ENCODE measurements around the gene MEGF9. TPM values are rescaled to one million over a fixed set of nuclear protein-coding genes. Genes with fewer than 3 reads are reported as not detected.

The MEGF9 gene
- total RNA-seq, 1 experiment from 2014 or later, result 12.2 TPM

DNA sequence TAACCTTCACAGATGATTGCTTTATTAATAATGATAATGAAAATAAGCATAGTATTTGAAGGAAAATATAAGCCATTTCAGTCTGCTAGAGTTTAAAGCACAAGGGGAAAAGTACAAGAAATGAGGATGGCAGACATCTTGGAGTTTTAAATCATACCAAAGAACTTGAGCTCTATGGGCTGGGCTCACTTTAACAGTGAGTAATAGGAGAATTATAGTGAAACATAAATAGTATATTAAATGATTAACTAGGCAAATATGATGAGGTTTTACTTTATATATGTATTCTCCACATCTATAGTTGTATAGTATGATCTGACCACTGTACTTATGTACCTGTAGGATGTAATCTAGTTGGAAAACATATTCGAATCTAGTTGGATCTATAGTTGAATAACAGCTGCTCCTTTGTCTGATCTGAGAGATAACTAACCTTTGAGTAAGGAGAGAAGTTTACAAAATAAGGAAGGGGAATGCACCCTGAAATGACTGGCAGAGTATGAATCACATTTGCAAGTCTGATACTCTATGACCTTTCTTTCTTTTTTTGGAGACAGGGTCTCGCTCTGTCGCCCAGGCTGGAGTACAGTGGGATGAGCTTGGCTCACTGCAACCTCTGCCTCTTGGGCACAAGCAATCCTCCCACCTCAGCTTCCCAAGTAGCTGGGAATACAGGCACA is 17.6 kb downstream of the MEGF9 start:
- CTCF ChIA-PET, result no interaction called here
- DNase-seq (ENCODE audit: low spot score), result no peak
- BruUV-seq (replicated peaks), result no TSS peak
- TF ChIP-seq EZH2 (IDR thresholded peaks at IDR 0.05; ENCODE audit: borderline replicate concordance, low read depth, low read length, poor library complexity, severe bottlenecking), result no peak
- TF ChIP-seq, protein P1, sequence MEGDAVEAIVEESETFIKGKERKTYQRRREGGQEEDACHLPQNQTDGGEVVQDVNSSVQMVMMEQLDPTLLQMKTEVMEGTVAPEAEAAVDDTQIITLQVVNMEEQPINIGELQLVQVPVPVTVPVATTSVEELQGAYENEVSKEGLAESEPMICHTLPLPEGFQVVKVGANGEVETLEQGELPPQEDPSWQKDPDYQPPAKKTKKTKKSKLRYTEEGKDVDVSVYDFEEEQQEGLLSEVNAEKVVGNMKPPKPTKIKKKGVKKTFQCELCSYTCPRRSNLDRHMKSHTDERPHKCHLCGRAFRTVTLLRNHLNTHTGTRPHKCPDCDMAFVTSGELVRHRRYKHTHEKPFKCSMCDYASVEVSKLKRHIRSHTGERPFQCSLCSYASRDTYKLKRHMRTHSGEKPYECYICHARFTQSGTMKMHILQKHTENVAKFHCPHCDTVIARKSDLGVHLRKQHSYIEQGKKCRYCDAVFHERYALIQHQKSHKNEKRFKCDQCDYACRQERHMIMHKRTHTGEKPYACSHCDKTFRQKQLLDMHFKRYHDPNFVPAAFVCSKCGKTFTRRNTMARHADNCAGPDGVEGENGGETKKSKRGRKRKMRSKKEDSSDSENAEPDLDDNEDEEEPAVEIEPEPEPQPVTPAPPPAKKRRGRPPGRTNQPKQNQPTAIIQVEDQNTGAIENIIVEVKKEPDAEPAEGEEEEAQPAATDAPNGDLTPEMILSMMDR (conservative IDR thresholded peaks at IDR 0.05; ENCODE audit: low read depth, low read length), result no peak
- POLR2A ChIA-PET (ENCODE audit: low non-redundant PET), result no interaction called here
- intact Hi-C loops (cut with micrococcal nuclease; ENCODE audit: unreplicated experiment), result no loop called here
- Histone ChIP-seq H3K27me3 (replicated peaks; ENCODE audit: insufficient read depth, low read depth, low read length, poor library complexity) (no peaks in the 10 kb centered on the region), H3K9me3 (ENCODE audit: low read depth, low read length, poor library complexity, severe bottlenecking) (no peaks in the 10 kb centered on the region), H3K27ac (ENCODE audit: low read depth, low read length, poor library complexity, severe bottlenecking) (no peak overlapping the region), H3K4me3 (ENCODE audit: low read depth, low read length, poor library complexity, severe bottlenecking) (no peak overlapping the region), H3K4me1 (ENCODE audit: insufficient read depth, low read length, poor library complexity, severe bottlenecking) (peaks cover 15% of the 10 kb centered on the region), H3K36me3 (ENCODE audit: insufficient read depth, low read length, poor library complexity, severe bottlenecking) (no peaks in the 10 kb centered on the region)

DNA sequence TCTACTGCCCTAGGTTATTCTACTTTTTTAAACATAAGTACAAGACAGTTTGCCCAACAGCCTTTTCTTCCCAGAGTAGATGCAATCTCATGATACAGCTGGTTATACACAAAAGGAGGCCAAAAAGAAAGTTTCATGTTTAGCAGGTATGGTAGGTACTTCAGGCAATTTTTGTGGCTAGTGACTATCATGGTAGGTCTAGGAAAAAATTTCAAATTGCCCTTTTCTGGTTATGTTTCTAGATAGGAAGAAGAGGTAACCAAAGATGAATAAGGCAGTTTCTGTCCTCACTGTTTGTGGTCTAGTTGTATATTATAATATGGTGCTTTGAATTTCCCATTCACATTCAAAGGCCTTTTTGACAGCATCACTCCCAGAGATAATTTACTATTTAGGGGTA is 19.7 kb downstream of the MEGF9 start:
- TF ChIP-seq EZH2 (IDR thresholded peaks at IDR 0.05; ENCODE audit: borderline replicate concordance, low read depth, low read length, poor library complexity, severe bottlenecking), result no peak
- TF ChIP-seq, protein P1 (conservative IDR thresholded peaks at IDR 0.05; ENCODE audit: low read depth, low read length), result no peak
- Histone ChIP-seq H3K27me3 (replicated peaks; ENCODE audit: insufficient read depth, low read depth, low read length, poor library complexity) (no peaks in the 10 kb centered on the region), H3K27ac (ENCODE audit: low read depth, low read length, poor library complexity, severe bottlenecking) (no peak overlapping the region), H3K9me3 (ENCODE audit: low read depth, low read length, poor library complexity, severe bottlenecking) (no peaks in the 10 kb centered on the region), H3K4me3 (ENCODE audit: low read depth, low read length, poor library complexity, severe bottlenecking) (no peak overlapping the region), H3K36me3 (ENCODE audit: insufficient read depth, low read length, poor library complexity, severe bottlenecking) (no peaks in the 10 kb centered on the region), H3K4me1 (ENCODE audit: insufficient read depth, low read length, poor library complexity, severe bottlenecking) (peaks cover 20% of the 10 kb centered on the region)
- no TSS peak for BruUV-seq (replicated peaks)
- intact Hi-C loops (cut with micrococcal nuclease; ENCODE audit: unreplicated experiment), result no loop called here
- no peak for DNase-seq (ENCODE audit: low spot score)
- ChIA-PET POLR2A (ENCODE audit: low non-redundant PET) (no interaction called here), CTCF (no interaction called here)

DNA sequence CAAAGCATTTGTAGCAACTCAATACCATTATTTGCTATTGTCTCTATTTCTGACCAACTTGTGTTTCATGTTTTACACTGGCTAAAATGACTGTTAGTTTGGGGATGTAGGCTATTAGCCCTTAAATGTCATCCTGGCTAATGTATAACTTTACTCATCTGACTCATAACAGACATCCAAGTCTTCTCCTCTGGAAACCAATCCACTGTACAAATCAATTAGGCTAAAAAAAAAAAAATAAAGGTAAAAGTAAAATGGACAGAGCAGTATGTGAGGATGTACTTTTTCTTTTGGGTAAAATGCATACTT is 20.6 kb downstream of the MEGF9 start:
- Histone ChIP-seq H3K36me3 (ENCODE audit: insufficient read depth, low read length, poor library complexity, severe bottlenecking) (no peaks in the 10 kb centered on the region), H3K27ac (ENCODE audit: low read depth, low read length, poor library complexity, severe bottlenecking) (no peak overlapping the region), H3K27me3 (replicated peaks; ENCODE audit: insufficient read depth, low read depth, low read length, poor library complexity) (no peaks in the 10 kb centered on the region), H3K4me3 (ENCODE audit: low read depth, low read length, poor library complexity, severe bottlenecking) (no peak overlapping the region), H3K4me1 (ENCODE audit: insufficient read depth, low read length, poor library complexity, severe bottlenecking) (peaks cover 22% of the 10 kb centered on the region), H3K9me3 (ENCODE audit: low read depth, low read length, poor library complexity, severe bottlenecking) (no peaks in the 10 kb centered on the region)
- BruUV-seq (replicated peaks), result no TSS peak
- TF ChIP-seq EZH2 (IDR thresholded peaks at IDR 0.05; ENCODE audit: borderline replicate concordance, low read depth, low read length, poor library complexity, severe bottlenecking), result no peak
- TF ChIP-seq, protein P1 (conservative IDR thresholded peaks at IDR 0.05; ENCODE audit: low read depth, low read length), result no peak
- CTCF ChIA-PET, result no interaction called here
- intact Hi-C loops (cut with micrococcal nuclease; ENCODE audit: unreplicated experiment), result no loop called here
- POLR2A ChIA-PET (ENCODE audit: low non-redundant PET), result interaction anchor here (0.7 kb wide), 1 partner anchor 428 kb away, joined by 3 read pairs; no protein-coding TSS in a partner anchor
- DNase-seq (ENCODE audit: low spot score), result no peak
